ENCODE measurements around the gene MRPL55.

Gene MRPL55

DNA sequence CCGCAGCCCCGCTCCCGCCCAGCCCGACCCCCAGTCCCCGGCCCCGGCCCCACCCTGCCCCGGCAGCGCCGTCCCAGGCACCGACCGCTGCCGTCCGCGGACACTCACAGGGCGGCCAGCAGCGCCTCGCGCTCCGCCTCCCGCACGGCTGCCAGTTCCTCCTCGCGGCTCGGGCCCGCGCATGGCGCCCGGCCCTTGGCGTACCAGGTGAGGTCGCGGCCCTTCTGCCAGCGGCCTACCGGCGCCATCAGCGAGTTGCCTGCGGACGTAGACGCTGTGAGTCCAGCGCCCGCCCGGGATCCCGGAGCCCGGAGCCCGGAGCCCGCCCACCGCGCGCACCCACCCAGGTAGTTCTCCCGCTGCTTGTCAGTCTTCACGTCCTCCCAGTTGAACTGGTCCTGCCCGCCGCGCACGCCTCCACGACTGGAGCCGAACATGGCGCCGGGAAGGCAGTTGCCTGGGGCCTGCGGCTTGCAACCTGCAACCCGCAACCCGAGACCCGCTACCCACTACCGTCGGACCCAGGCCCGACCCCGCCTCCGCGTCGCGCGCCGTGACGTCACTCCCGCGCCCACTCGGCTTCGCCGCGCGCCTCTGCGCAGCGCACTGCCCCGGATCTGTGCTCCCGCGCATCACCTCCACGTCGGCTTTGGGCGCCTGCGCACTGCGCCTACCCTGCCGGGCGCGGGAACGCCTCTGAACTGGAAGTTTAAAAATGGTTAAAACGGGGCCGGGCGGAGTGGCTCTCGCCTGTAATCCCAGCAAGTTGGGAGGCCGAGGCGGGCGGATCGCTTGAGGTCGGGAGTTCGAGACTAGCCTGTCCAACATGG lies 6.1 kb downstream of the MRPL55 start, which contains the start of gene C1orf35:
Gene C1orf35, minus strand, starts transcription at position 535 of the 830 bp plus-strand sequence. Its CDS starts 98 bp downstream, at position 437.
- in situ Hi-C loops (cut with HindIII; ENCODE audit: low sequenced_read_pairs), result no loop called here
- TF ChIP-seq, protein P1, sequence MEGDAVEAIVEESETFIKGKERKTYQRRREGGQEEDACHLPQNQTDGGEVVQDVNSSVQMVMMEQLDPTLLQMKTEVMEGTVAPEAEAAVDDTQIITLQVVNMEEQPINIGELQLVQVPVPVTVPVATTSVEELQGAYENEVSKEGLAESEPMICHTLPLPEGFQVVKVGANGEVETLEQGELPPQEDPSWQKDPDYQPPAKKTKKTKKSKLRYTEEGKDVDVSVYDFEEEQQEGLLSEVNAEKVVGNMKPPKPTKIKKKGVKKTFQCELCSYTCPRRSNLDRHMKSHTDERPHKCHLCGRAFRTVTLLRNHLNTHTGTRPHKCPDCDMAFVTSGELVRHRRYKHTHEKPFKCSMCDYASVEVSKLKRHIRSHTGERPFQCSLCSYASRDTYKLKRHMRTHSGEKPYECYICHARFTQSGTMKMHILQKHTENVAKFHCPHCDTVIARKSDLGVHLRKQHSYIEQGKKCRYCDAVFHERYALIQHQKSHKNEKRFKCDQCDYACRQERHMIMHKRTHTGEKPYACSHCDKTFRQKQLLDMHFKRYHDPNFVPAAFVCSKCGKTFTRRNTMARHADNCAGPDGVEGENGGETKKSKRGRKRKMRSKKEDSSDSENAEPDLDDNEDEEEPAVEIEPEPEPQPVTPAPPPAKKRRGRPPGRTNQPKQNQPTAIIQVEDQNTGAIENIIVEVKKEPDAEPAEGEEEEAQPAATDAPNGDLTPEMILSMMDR (IDR thresholded peaks at IDR 0.05; ENCODE audit: low read depth, low read length, missing control alignments), result no peak
- DNase-seq (ENCODE audit: low read depth), result peak; percentile 73
- peak within 1 kb of the TSS; percentile 83 for H3K4me3 ChIP-seq (ENCODE audit: low read depth, low read length)

DNA sequence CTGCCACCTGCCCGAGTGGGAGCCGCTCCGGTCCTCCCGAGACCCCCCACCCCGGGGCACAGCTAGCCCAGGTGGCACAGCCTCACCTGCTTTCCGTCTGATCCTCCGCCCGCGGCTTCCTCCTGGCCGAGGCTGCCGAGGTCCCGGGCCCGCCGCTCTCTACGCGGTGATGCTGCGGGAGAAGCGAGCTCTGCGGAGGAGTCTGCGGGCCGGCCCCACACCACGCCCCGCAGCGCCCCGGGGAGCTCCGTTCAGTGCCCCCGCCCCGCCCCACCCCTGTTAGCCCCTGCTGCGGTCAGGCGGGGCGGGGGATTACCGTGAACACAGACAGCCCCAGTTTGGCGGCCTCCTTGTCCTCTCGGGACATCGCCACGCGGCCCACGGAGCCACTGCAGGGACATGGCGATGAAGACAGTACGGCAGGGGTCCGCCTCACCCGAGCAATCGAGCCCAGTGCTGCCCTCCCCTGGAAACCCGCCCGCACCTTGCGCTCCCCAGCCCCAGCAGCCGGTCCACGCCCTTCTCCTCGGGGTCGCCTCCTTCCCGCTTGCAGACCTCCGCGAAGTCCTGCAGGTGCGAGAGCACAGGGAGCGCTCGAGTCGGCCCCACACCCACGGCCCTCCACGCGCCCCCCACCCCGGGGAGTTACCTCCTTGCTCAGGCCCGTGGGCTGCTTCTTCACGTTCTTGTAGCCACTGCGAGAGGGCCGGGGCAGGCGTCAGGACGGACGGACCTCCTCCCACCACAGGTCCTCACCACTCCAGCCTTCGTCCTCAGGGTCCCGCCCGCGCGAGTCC lies 6.9 kb downstream of the MRPL55 start:
- in situ Hi-C loops (cut with HindIII; ENCODE audit: low sequenced_read_pairs), result no loop called here
- no peak for DNase-seq (ENCODE audit: low read depth)
- H3K4me3 ChIP-seq (ENCODE audit: low read depth, low read length), result peak overlapping the region; percentile 83
- TF ChIP-seq, protein P1 (IDR thresholded peaks at IDR 0.05; ENCODE audit: low read depth, low read length, missing control alignments), result peak; percentile 9

DNA sequence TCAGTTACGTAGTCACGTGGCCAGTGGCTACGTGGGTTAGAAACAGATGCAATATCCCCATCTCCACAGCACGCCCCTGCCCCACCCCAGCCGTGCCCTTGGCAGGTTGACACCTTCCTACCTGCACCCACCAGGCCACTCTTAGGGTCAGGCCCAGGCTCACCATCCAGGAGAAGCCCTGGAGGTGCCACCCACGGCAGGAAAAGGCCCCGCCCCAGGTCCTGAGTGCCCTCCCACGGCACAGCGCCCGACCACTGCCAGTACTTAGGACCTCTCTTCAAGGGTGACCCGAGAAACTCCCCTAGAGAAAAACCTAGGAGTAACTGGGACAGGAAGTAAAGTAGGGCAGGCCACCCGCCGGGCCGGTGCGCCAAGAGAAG lies 7.5 kb downstream of the MRPL55 start:
- H3K4me3 ChIP-seq (ENCODE audit: low read depth, low read length), result peak overlapping the region; percentile 83
- TF ChIP-seq, protein P1 (IDR thresholded peaks at IDR 0.05; ENCODE audit: low read depth, low read length, missing control alignments), result no peak
- no peak for DNase-seq (ENCODE audit: low read depth)
- in situ Hi-C loops (cut with HindIII; ENCODE audit: low sequenced_read_pairs), result no loop called here

DNA sequence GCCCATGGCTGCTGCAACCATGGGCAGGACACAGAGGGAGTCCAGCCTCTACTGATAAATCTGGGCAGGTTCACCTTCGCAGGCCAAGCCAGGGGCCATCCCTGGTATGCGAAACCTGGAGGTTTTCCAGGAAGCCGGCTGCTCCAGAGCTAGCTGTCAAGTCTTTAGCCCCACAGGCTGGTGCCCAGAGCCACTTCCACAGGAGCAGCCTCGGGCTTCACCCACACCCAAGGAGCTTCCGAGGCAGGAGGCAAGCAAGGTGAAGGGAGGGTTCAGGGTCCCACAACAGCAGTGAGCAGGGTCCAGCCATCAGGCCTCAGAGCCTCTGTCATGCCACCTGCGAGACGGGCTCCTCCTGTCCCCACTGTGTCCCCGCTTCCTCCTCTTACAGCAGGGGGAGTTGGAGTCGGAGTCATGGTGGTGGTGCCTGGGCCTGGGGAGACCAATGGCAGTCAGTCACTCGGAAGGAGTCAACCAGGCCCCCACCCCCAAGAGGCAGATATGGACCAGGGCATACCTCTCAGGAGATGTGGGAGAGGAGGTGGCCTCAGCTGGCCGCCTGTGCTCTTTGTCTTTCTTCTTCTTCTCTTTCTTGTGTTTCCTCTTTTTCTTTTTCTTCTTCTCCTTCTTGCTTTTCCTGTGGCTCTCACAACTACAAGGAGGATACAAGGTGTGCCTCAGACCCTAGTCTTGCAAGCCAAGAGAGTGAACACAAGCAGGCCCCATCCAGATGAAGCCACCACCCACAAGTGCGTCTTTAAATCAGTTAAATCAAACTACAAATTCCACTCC lies 8.1 kb downstream of the MRPL55 start:
- TF ChIP-seq, protein P1 (IDR thresholded peaks at IDR 0.05; ENCODE audit: low read depth, low read length, missing control alignments), result no peak
- no peak for DNase-seq (ENCODE audit: low read depth)
- no peak overlapping the region for H3K4me3 ChIP-seq (ENCODE audit: low read depth, low read length)
- in situ Hi-C loops (cut with HindIII; ENCODE audit: low sequenced_read_pairs), result no loop called here

DNA sequence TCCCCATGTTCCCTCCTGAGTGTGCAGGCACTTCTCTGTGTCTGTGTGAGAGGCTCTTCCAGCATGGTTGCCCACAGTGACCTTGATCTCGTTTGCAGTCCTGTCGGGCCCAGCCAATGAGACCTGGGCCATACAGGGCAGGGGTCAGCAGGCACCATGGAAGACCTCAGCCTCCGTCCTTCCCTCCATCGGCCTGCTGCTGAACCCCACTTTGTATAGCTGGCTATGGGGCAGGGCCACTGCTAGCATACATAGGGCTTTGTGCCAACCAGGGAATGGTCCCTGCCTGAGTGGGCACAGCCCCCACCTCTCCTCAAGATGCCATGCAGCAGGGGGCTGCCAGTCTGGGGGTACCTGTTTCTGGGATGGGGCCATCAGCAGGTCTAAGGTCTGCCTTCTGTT lies 9.8 kb downstream of the MRPL55 start:
- in situ Hi-C loops (cut with HindIII; ENCODE audit: low sequenced_read_pairs), result no loop called here
- TF ChIP-seq, protein P1 (IDR thresholded peaks at IDR 0.05; ENCODE audit: low read depth, low read length, missing control alignments), result no peak
- H3K4me3 ChIP-seq (ENCODE audit: low read depth, low read length), result no peak overlapping the region
- no peak for DNase-seq (ENCODE audit: low read depth)

DNA sequence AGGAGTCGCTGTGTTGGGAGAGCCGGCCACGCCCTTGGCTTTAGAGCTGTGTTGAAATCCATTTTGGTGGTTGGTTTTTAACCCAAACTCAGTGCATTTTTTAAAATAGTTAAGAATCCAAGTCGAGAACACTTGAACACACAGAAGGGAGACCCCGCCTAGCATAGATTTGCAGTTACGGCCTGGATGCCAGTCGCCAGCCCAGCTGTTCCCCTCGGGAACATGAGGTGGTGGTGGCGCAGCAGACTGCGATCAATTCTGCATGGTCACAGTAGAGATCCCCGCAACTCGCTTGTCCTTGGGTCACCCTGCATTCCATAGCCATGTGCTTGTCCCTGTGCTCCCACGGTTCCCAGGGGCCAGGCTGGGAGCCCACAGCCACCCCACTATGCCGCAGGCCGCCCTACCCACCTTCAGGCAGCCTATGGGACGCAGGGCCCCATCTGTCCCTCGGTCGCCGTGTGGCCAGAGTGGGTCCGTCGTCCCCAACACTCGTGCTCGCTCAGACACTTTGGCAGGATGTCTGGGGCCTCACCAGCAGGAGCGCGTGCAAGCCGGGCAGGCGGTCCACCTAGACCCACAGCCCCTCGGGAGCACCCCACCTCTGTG lies 10.7 kb downstream of the MRPL55 start:
- TF ChIP-seq, protein P1 (IDR thresholded peaks at IDR 0.05; ENCODE audit: low read depth, low read length, missing control alignments), result no peak
- DNase-seq (ENCODE audit: low read depth), result no peak
- in situ Hi-C loops (cut with HindIII; ENCODE audit: low sequenced_read_pairs), result no loop called here

More for the DNA sequence above, 10.7 kb downstream of the MRPL55 start:
- H3K4me3 ChIP-seq (ENCODE audit: low read depth, low read length), result no peak overlapping the region
